ENCODE data around the gene NOP14.

- TF ChIP-seq CTCF (conservative IDR thresholded peaks at IDR 0.05; ENCODE audit: low read length) (no peak), EZH2phosphoT487 (IDR thresholded peaks at IDR 0.05; ENCODE audit: borderline replicate concordance) (no peak)
Measured at GRCh38 chr4:2943364-2944090, 19.7 kb downstream of the NOP14 start.

Measured in Loucy (cell line).